HG03135 (cell line): ENCODE data around the gene NUDC.

Experiments
- ATAC-seq: cut with Tn5 transposase; IDR thresholded peaks from one replicate; pipeline ENCODE4 v1.9.1; 2021; ENCODE audit warnings: mild to moderate bottlenecking, moderate library complexity; ENCODE audit not compliant: unreplicated experiment

NUDC gene

GRCh38 chr1:26950602-26951001 lies 29.1 kb downstream of the NUDC start:
- no peak for ATAC-seq

- ATAC-seq: no peak
These were observed 29.7 kb downstream of the NUDC start for GRCh38 chr1:26951216-26951615.

- no peak for ATAC-seq
These were observed 30.4 kb downstream of the NUDC start for GRCh38 chr1:26951821-26952497.

- ATAC-seq: no peak
These were observed 31.8 kb downstream of the NUDC start for GRCh38 chr1:26953374-26953773.

GRCh38 chr1:26956321-26956720 lies 34.8 kb downstream of the NUDC start:
- no peak for ATAC-seq

- no peak for ATAC-seq
These were observed 35.8 kb downstream of the NUDC start for GRCh38 chr1:26957306-26957705.

GRCh38 chr1:26959270-26959669 lies 37.7 kb downstream of the NUDC start:
- no peak for ATAC-seq

GRCh38 chr1:26959722-26960624 lies 38.4 kb downstream of the NUDC start, which contains the start of gene KDF1:
Gene KDF1 (minus strand): TSS chr1:26960468. CDS start chr1:26952380, 8,088 bp downstream.
- no peak for ATAC-seq

- no peak for ATAC-seq
These were observed 39.1 kb downstream of the NUDC start for GRCh38 chr1:26960625-26960966.

GRCh38 chr1:26961826-26962225 lies 40.3 kb downstream of the NUDC start:
- no peak for ATAC-seq

- no peak for ATAC-seq
These were observed 43.7 kb downstream of the NUDC start for GRCh38 chr1:26965213-26965612.

GRCh38 chr1:26965628-26966027 lies 44.1 kb downstream of the NUDC start:
- ATAC-seq: no peak

- ATAC-seq: no peak
These were observed 49.3 kb downstream of the NUDC start for GRCh38 chr1:26970810-26971209.

- ATAC-seq: no peak
These were observed 50.0 kb downstream of the NUDC start for GRCh38 chr1:26971590-26971989.

- no peak for ATAC-seq
These were observed 50.8 kb downstream of the NUDC start for GRCh38 chr1:26972390-26972789.

- ATAC-seq: no peak
These were observed 51.3 kb downstream of the NUDC start for GRCh38 chr1:26972821-26973220.

- no peak for ATAC-seq
These were observed 55.3 kb downstream of the NUDC start for GRCh38 chr1:26976621-26977510.

- ATAC-seq: no peak
These were observed 57.4 kb downstream of the NUDC start for GRCh38 chr1:26978901-26979300.

GRCh38 chr1:26981146-26981846 lies 59.8 kb downstream of the NUDC start:
- no peak for ATAC-seq

GRCh38 chr1:26983863-26984262 lies 62.3 kb downstream of the NUDC start:
- ATAC-seq: no peak

- no peak for ATAC-seq
These were observed 62.7 kb downstream of the NUDC start for GRCh38 chr1:26984291-26984690.
